ENCODE data around the gene PPP4R2. TPM values are rescaled to one million over a fixed set of nuclear protein-coding genes. Genes with fewer than 3 reads are reported as not detected.

PPP4R2 gene
- total and polyA plus RNA-seq, 9 of the 15 experiments (the other 6 are each of a cell fraction or from before 2014, with no cell fraction given): 11.0 to 49.6 (median 31.6) TPM

DNA sequence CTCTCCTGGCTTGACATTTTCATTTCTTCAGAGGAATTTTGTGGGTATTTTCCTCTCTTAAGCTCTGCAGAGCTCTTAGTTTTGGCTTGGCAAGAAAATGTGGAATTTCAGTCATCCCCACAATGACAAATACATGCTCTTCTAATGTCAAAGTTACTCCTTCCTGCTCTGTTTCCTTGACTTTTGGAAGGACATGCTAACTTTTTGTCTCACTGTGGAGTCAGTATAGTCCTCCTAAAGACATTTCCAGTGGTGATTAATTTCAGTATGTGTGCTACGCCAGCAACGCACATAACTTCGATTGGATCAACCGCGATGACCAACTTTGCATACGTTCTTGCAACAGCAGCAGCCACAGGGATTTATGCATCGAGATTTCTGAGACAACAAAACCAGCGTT, 78.2 kb downstream of the PPP4R2 start:
- H3K9ac ChIP-seq (ENCODE audit: insufficient read depth in 1 of 2, low read depth in 2 of 2, low read length in 2 of 2): no peak overlapping the region
- no peak for DNase-seq (ENCODE audit: extremely low read depth in 1 of 4, low spot score in 3 of 4)
- H3K36me3 ChIP-seq (ENCODE audit: control insufficient read depth, insufficient read depth, low read length): no peaks in the 10 kb centered on the region
- BruUV-seq (replicated peaks): no TSS peak
- H3K4me3 ChIP-seq: no peak overlapping the region
- H4K20me1 ChIP-seq (replicated peaks; ENCODE audit: control insufficient read depth, insufficient read depth, low read length): no peaks in the 10 kb centered on the region
- H3K27ac ChIP-seq (ENCODE audit: extremely low read depth, low read depth, low read length): no peak overlapping the region
- H3K79me2 ChIP-seq (ENCODE audit: control insufficient read depth, insufficient read depth, low read length): no peaks in the 10 kb centered on the region
- no peaks in the 10 kb centered on the region for H3K9me3 ChIP-seq (replicated peaks; ENCODE audit: control insufficient read depth, insufficient read depth, low read depth, low read length)
- no peak overlapping the region for H2AFZ ChIP-seq (ENCODE audit: low read depth, low read length)
- TF ChIP-seq ZNF146 (CRISPR knock-in tag; IDR thresholded peaks at IDR 0.05; ENCODE audit: unreplicated experiment): no peak
- TF ChIP-seq U2AF2 (optimal IDR thresholded peaks at IDR 0.05; ENCODE audit: low read depth, low read length): no peak
- TF ChIP-seq ZNF830 (CRISPR knock-in tag; IDR thresholded peaks at IDR 0.05): no peak
- TF ChIP-seq, protein P1, sequence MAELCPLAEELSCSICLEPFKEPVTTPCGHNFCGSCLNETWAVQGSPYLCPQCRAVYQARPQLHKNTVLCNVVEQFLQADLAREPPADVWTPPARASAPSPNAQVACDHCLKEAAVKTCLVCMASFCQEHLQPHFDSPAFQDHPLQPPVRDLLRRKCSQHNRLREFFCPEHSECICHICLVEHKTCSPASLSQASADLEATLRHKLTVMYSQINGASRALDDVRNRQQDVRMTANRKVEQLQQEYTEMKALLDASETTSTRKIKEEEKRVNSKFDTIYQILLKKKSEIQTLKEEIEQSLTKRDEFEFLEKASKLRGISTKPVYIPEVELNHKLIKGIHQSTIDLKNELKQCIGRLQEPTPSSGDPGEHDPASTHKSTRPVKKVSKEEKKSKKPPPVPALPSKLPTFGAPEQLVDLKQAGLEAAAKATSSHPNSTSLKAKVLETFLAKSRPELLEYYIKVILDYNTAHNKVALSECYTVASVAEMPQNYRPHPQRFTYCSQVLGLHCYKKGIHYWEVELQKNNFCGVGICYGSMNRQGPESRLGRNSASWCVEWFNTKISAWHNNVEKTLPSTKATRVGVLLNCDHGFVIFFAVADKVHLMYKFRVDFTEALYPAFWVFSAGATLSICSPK (IDR thresholded peaks at IDR 0.05; ENCODE audit: borderline replicate concordance): no peak
- no peak for TF ChIP-seq EZH2 (IDR thresholded peaks at IDR 0.05; ENCODE audit: borderline replicate concordance, low read depth, low read length)
- no peak for TF ChIP-seq RFX5 (IDR thresholded peaks at IDR 0.05; ENCODE audit: low read depth, low read length)
- TF ChIP-seq, protein P2, sequence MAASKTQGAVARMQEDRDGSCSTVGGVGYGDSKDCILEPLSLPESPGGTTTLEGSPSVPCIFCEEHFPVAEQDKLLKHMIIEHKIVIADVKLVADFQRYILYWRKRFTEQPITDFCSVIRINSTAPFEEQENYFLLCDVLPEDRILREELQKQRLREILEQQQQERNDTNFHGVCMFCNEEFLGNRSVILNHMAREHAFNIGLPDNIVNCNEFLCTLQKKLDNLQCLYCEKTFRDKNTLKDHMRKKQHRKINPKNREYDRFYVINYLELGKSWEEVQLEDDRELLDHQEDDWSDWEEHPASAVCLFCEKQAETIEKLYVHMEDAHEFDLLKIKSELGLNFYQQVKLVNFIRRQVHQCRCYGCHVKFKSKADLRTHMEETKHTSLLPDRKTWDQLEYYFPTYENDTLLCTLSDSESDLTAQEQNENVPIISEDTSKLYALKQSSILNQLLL (CRISPR knock-in tag; IDR thresholded peaks at IDR 0.05; ENCODE audit: borderline replicate concordance): no peak
- TF ChIP-seq JUNB (CRISPR knock-in tag; conservative IDR thresholded peaks at IDR 0.05): no peak
- TF ChIP-seq ZNF444 (CRISPR knock-in tag; IDR thresholded peaks at IDR 0.05): no peak
- TF ChIP-seq, protein P3, sequence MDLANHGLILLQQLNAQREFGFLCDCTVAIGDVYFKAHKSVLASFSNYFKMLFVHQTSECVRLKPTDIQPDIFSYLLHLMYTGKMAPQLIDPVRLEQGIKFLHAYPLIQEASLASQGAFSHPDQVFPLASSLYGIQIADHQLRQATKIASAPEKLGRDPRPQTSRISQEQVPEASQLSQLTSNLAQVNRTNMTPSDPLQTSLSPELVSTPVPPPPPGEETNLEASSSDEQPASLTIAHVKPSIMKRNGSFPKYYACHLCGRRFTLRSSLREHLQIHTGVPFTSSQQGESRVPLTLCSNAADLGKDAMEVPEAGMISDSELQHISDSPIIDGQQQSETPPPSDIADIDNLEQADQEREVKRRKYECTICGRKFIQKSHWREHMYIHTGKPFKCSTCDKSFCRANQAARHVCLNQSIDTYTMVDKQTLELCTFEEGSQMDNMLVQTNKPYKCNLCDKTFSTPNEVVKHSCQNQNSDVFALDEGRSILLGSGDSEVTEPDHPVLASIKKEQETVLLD (IDR thresholded peaks at IDR 0.05): no peak
- no peak for TF ChIP-seq ZNF140 (CRISPR knock-in tag; IDR thresholded peaks at IDR 0.05)
- TF ChIP-seq SRF (CRISPR knock-in tag; IDR thresholded peaks at IDR 0.05): no peak
- TF ChIP-seq PCBP2 (IDR thresholded peaks at IDR 0.05; ENCODE audit: low read depth, low read length, poor library complexity, severe bottlenecking): no peak
- no peak for TF ChIP-seq MEF2D (tag; conservative IDR thresholded peaks at IDR 0.05; ENCODE audit: low read depth)
- TF ChIP-seq GTF2F1 (IDR thresholded peaks at IDR 0.05; ENCODE audit: low read depth, low read length): no peak
- TF ChIP-seq, protein P4, sequence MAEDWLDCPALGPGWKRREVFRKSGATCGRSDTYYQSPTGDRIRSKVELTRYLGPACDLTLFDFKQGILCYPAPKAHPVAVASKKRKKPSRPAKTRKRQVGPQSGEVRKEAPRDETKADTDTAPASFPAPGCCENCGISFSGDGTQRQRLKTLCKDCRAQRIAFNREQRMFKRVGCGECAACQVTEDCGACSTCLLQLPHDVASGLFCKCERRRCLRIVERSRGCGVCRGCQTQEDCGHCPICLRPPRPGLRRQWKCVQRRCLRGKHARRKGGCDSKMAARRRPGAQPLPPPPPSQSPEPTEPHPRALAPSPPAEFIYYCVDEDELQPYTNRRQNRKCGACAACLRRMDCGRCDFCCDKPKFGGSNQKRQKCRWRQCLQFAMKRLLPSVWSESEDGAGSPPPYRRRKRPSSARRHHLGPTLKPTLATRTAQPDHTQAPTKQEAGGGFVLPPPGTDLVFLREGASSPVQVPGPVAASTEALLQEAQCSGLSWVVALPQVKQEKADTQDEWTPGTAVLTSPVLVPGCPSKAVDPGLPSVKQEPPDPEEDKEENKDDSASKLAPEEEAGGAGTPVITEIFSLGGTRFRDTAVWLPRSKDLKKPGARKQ (CRISPR knock-in tag; IDR thresholded peaks at IDR 0.05): no peak
- ATAC-seq: no peak
- intact Hi-C loops (cut with micrococcal nuclease) (loop anchor here (5.0 to 10.0 kb wide), 2 partner anchors 137 to 230 kb away; partner anchors contain the start of gene SHQ1), in situ Hi-C loops (cut with MboI) (loop anchor here (10.0 to 25.0 kb wide), 2 partner anchors 140 to 1362 kb away; no protein-coding TSS in a partner anchor)
- no peak for FAIRE-seq
- H3K27me3 ChIP-seq (ENCODE audit: control insufficient read depth in 2 of 2, insufficient read depth in 2 of 2, low read length in 2 of 2): no peaks in the 10 kb centered on the region
- ChIA-PET CTCF (ENCODE audit: low intra/inter-chr PET ratio) (no interaction called here), POLR2A (no interaction called here)
- H3K9me1 ChIP-seq (ENCODE audit: control insufficient read depth, insufficient read depth, low read length): no peaks in the 10 kb centered on the region
- 67% methylated on average over 8 of the region's 8 CpGs for WGBS (ENCODE audit: insufficient coverage, low coverage, missing lambda C conversion rate)
- no peak overlapping the region for H3K4me2 ChIP-seq (ENCODE audit: insufficient read depth, low read length)
- peaks cover 4 to 12% of the 10 kb centered on the region in 2 experiments; a peak in 4 of 5 replicates for H3K4me1 ChIP-seq (replicated peaks in 1 of 2; ENCODE audit: control insufficient read depth in 2 of 2, insufficient read depth in 2 of 2, low read length in 2 of 2)
